ENCODE measurements around the gene NINL.

Gene NINL

GRCh38 chr20:25500880-25501351 lies 84.4 kb downstream of the NINL start:
- no peak for DNase-seq (ENCODE audit: low read depth)

GRCh38 chr20:25499855-25500434 lies 85.4 kb downstream of the NINL start:
- DNase-seq (ENCODE audit: low read depth), result no peak

- no peak for DNase-seq (ENCODE audit: low read depth)
These were observed 86.3 kb downstream of the NINL start for GRCh38 chr20:25499031-25499430.

- DNase-seq (ENCODE audit: low read depth), result no peak
These were observed 87.1 kb downstream of the NINL start for GRCh38 chr20:25498280-25498606.

- no peak for DNase-seq (ENCODE audit: low read depth)
These were observed 87.6 kb downstream of the NINL start for GRCh38 chr20:25497586-25498279.

- DNase-seq (ENCODE audit: low read depth), result peak; percentile 8
These were observed 88.3 kb downstream of the NINL start for GRCh38 chr20:25496968-25497401.

- DNase-seq (ENCODE audit: low read depth), result no peak
These were observed 89.0 kb downstream of the NINL start for GRCh38 chr20:25496165-25496967.

- DNase-seq (ENCODE audit: low read depth), result no peak
These were observed 90.0 kb downstream of the NINL start for GRCh38 chr20:25495189-25495824.

GRCh38 chr20:25494506-25495188 lies 90.7 kb downstream of the NINL start:
- no peak for DNase-seq (ENCODE audit: low read depth)

- no peak for DNase-seq (ENCODE audit: low read depth)
These were observed 91.4 kb downstream of the NINL start for GRCh38 chr20:25493748-25494505.

- DNase-seq (ENCODE audit: low read depth), result no peak
These were observed 92.2 kb downstream of the NINL start for GRCh38 chr20:25493137-25493536.

- DNase-seq (ENCODE audit: low read depth), result no peak
These were observed 93.8 kb downstream of the NINL start for GRCh38 chr20:25491446-25492038.

- no peak for DNase-seq (ENCODE audit: low read depth)
These were observed 94.5 kb downstream of the NINL start for GRCh38 chr20:25490656-25491445.

- DNase-seq (ENCODE audit: low read depth), result no peak
These were observed 96.0 kb downstream of the NINL start for GRCh38 chr20:25489221-25489871.

GRCh38 chr20:25487975-25488374 lies 97.4 kb downstream of the NINL start:
- DNase-seq (ENCODE audit: low read depth), result no peak

GRCh38 chr20:25487306-25487705 lies 98.0 kb downstream of the NINL start:
- DNase-seq (ENCODE audit: low read depth), result no peak

- no peak for DNase-seq (ENCODE audit: low read depth)
These were observed 99.0 kb downstream of the NINL start for GRCh38 chr20:25486377-25486776.

- DNase-seq (ENCODE audit: low read depth), result no peak
These were observed 99.5 kb downstream of the NINL start for GRCh38 chr20:25485872-25486271.

GRCh38 chr20:25484911-25485511 lies 100.3 kb downstream of the NINL start:
- DNase-seq (ENCODE audit: low read depth), result peak; percentile 21

Measured in iris pigment epithelial cell (primary cell).